Endothelial cell of umbilical vein (primary cell): ENCODE measurements around the gene HSPA9. TPM values are rescaled to one million over a fixed set of nuclear protein-coding genes. Genes with fewer than 3 reads are reported as not detected.
A peak's percentile ranks its signal among the peaks of the same experiment; 100 is the strongest.

Experiments
- BruUV-seq: library from RNA; stranded (reverse); fragments of 400-500 nt; replicated peaks from 2 replicates; lab custom pipeline; 2021; lab: Mats Ljungman, UMichigan
- CTCF ChIA-PET: fragments of 300-600, 350-600 bp; sonication (Branson Sonifier 250); formaldehyde crosslinking; loops from one replicate; lab custom pipeline; 2021; ENCODE audit warnings: antibody characterized with exemption, inconsistent platforms; lab: Charles Lee
- POLR2A ChIA-PET: fragments of 300-600, 350-600 bp; sonication (Branson Sonifier 250); formaldehyde crosslinking; loops from one replicate; lab custom pipeline; 2021; ENCODE audit warnings: antibody characterized with exemption, inconsistent platforms; lab: Charles Lee
- DNase-seq: peaks from one replicate; pipeline ENCODE4 v3.0.0-alpha.2; 2011; ENCODE audit warnings: low read depth, low spot score
- FAIRE-seq: peaks from 2 replicates; lab custom pipeline; 2011; peaks lifted over from hg19 to GRCh38; lab: Jason Lieb, UNC
- H2AFZ ChIP-seq: 2 replicates; pipeline ENCODE4 v1.6.0; 2012; ENCODE audit warnings: low read depth, low read length, control low read depth, inconsistent platforms
- H3K27ac ChIP-seq: 2 replicates; pipeline ENCODE4 v1.5.1; 2011; ENCODE audit warnings: low read depth, mild to moderate bottlenecking, control low read depth, low read length, moderate library complexity; ENCODE audit not compliant: insufficient read depth
- H3K27me3 ChIP-seq, 2 experiments: 2 replicates each; pipeline versions ENCODE4 v1.6.0 to v1.6.1; 2011; ENCODE audit warnings: low read length in 2 of 2, mixed read lengths in 1 of 2; ENCODE audit not compliant: control insufficient read depth in 2 of 2, insufficient read depth in 2 of 2
- H3K36me3 ChIP-seq, 2 experiments: 2 replicates in 1 of 2; 3 replicates in 1 of 2; pipeline ENCODE4 v1.5.1; 2011; ENCODE audit warnings: low read length in 2 of 2, mild to moderate bottlenecking in 1 of 2, moderate library complexity in 1 of 2; ENCODE audit not compliant: control insufficient read depth in 2 of 2, insufficient read depth in 2 of 2; ENCODE audit errors: extremely low read depth in 1 of 2
- H3K4me1 ChIP-seq: 3 replicates; pipeline ENCODE4 v1.5.1; 2011; ENCODE audit warnings: mild to moderate bottlenecking, low read length; ENCODE audit not compliant: control insufficient read depth, insufficient read depth; ENCODE audit errors: extremely low read depth
- H3K4me2 ChIP-seq: 2 replicates; pipeline ENCODE4 v1.6.1; 2011; ENCODE audit warnings: low read length, control low read depth, mixed read lengths; ENCODE audit not compliant: insufficient read depth
- H3K4me3 ChIP-seq, 3 experiments: fragments of 200-600 bp in 1 of 3; sonication (generic), shearing (Covaris generic) in 1 of 3; replicated peaks in 1 of 3; 2 replicates each; pipeline ENCODE4 v1.5.1; 2011 to 2016; ENCODE audit warnings: control low read depth in 3 of 3, low read length in 3 of 3, mild to moderate bottlenecking in 2 of 3, inconsistent platforms in 1 of 3, low read depth in 1 of 3, moderate library complexity in 1 of 3; ENCODE audit not compliant: insufficient read depth in 1 of 3
- H3K79me2 ChIP-seq: 2 replicates; pipeline ENCODE4 v1.6.0; 2012; ENCODE audit warnings: low read length, inconsistent platforms; ENCODE audit not compliant: control insufficient read depth, insufficient read depth
- H3K9ac ChIP-seq: replicated peaks from 2 replicates; pipeline ENCODE3; 2011; ENCODE audit warnings: low read length, control low read depth; ENCODE audit not compliant: insufficient read depth; ENCODE audit errors: extremely low read depth
- H3K9me1 ChIP-seq: replicated peaks from 3 replicates; pipeline ENCODE4 v1.6.0; 2011; ENCODE audit warnings: mild to moderate bottlenecking, low read length; ENCODE audit not compliant: control insufficient read depth, insufficient read depth; ENCODE audit errors: extremely low read depth
- H3K9me3 ChIP-seq: replicated peaks from 2 replicates; pipeline ENCODE4 v1.5.1; 2012; ENCODE audit warnings: low read length, inconsistent platforms; ENCODE audit not compliant: control insufficient read depth, insufficient read depth
- H4K20me1 ChIP-seq: replicated peaks from 2 replicates; pipeline ENCODE3; 2011; ENCODE audit warnings: mild to moderate bottlenecking, low read length; ENCODE audit not compliant: control insufficient read depth, insufficient read depth; ENCODE audit errors: extremely low read depth
- EZH2 ChIP-seq: IDR thresholded peaks from 2 replicates; pipeline ENCODE4 v1.6.1; 2012; ENCODE audit warnings: borderline replicate concordance, low read depth, mild to moderate bottlenecking, moderate library complexity, low read length, inconsistent platforms; ENCODE audit not compliant: severe bottlenecking
- FOS ChIP-seq: IDR thresholded peaks from 2 replicates; pipeline ENCODE4 v1.6.1; 2011; ENCODE audit warnings: mild to moderate bottlenecking, low read length, moderate library complexity, borderline replicate concordance; ENCODE audit not compliant: insufficient read depth
- GATA2 ChIP-seq: IDR thresholded peaks from 2 replicates; pipeline ENCODE4 v1.7.0; 2011; ENCODE audit warnings: low read depth, mild to moderate bottlenecking, moderate library complexity, mixed read lengths, low read length; ENCODE audit not compliant: insufficient read length, insufficient read depth
- JUN ChIP-seq: IDR thresholded peaks from 2 replicates; pipeline ENCODE4 v1.6.1; 2011; ENCODE audit warnings: borderline replicate concordance, low read depth; ENCODE audit not compliant: insufficient read length, insufficient read depth
- MAX ChIP-seq: IDR thresholded peaks from 2 replicates; pipeline ENCODE4 v1.6.1; 2011; ENCODE audit not compliant: insufficient read depth, insufficient read length
- MYC ChIP-seq: IDR thresholded peaks from one replicate; pipeline ENCODE4 v1.6.1; 2011; ENCODE audit warnings: mild to moderate bottlenecking, low read depth, low read length
- POLR2A ChIP-seq: IDR thresholded peaks from 2 replicates; pipeline ENCODE4 v1.6.1; 2012; ENCODE audit warnings: low read depth, mild to moderate bottlenecking, control low read depth, low read length
- POLR2AphosphoS5 ChIP-seq: IDR thresholded peaks from 2 replicates; pipeline ENCODE4 v1.6.1; 2012; ENCODE audit warnings: low read depth, mild to moderate bottlenecking, control low read depth, low read length, moderate library complexity; ENCODE audit not compliant: insufficient read depth
- dilution Hi-C: fragments of 300-500 bp; cut with MboI; formaldehyde crosslinking; loops from one replicate; pipeline ENCODE4 v1.15.0; 2019; ENCODE audit warnings: low sequenced_read_pairs; ENCODE audit not compliant: extremely low pct_ligation_motif_present
- intact Hi-C: fragments of 100-400 bp; cut with micrococcal nuclease; formaldehyde crosslinking; loops from one replicate; pipeline ENCODE4 v1.10.0; 2022
- polyA plus RNA-seq, 4 experiments: library from polyadenylated mRNA; depleted of rRNA in 3 of 4; stranded (reverse) in 3 of 4; unstranded in 1 of 4; fragments of >200 nt; gene quantifications; 2 replicates each; pipeline versions ENCODE4 v1.2.1 to v1.2.3, GENCODE V29; 2011 to 2012; ENCODE audit warnings: missing spikeins in 1 of 4
- total RNA-seq: library from RNA; stranded (reverse); gene quantifications from 2 replicates; pipeline ENCODE4 v1.2.3, GENCODE V29; 2021
- TF ChIP-seq, protein P1 (sequence below), 2 donors: IDR thresholded peaks; 1 replicate in 1 of 2; 2 replicates in 1 of 2; pipeline ENCODE4 v1.5.1; 2011; ENCODE audit warnings: low read length in 2 of 2, mild to moderate bottlenecking in 2 of 2, moderate library complexity in 2 of 2, control low read depth in 1 of 2, inconsistent platforms in 1 of 2, low read depth in 1 of 2; ENCODE audit not compliant: insufficient read depth in 1 of 2; ENCODE audit errors: extremely low read depth in 1 of 2

Gene HSPA9
- total and polyA plus RNA-seq, 2 donors (not counting 3 experiments of a cell fraction or from before 2014, with no cell fraction given) = 99.6 to 192 TPM

GRCh38 chr5:138520971-138521370 lies 54.2 kb downstream of the HSPA9 start:
- H3K36me3 ChIP-seq = peaks cover 3 to 6% of the 10 kb centered on the region in 2 experiments
- no TSS peak for BruUV-seq
- no peak overlapping the region for H3K4me3 ChIP-seq
- peaks cover 81% of the 10 kb centered on the region for H3K79me2 ChIP-seq
- no peaks in the 10 kb centered on the region for H3K9me1 ChIP-seq
- DNase-seq = peak; percentile 70
- no peaks in the 10 kb centered on the region for H3K27me3 ChIP-seq
- no peak for FAIRE-seq
- peaks cover 3% of the 10 kb centered on the region for H4K20me1 ChIP-seq
- no peaks in the 10 kb centered on the region for H3K9me3 ChIP-seq
- POLR2A ChIA-PET = no interaction called here
- H3K4me1 ChIP-seq = peaks cover 3% of the 10 kb centered on the region
- dilution Hi-C loops (no loop called here), intact Hi-C loops (no loop called here)
- no peak overlapping the region for H3K27ac ChIP-seq
- CTCF ChIA-PET = interaction anchor here (0.8 to 1.3 kb wide), 3 partner anchors 15 to 168 kb away, joined by 3 to 7 read pairs (median 3); no protein-coding TSS in a partner anchor
- no peak overlapping the region for H3K9ac ChIP-seq
- no peak overlapping the region for H2AFZ ChIP-seq
- no peak overlapping the region for H3K4me2 ChIP-seq
- TF ChIP-seq MAX = no peak
- TF ChIP-seq GATA2 = no peak
- no peak for TF ChIP-seq POLR2A
- TF ChIP-seq FOS = no peak
- no peak for TF ChIP-seq JUN
- TF ChIP-seq, protein P1, sequence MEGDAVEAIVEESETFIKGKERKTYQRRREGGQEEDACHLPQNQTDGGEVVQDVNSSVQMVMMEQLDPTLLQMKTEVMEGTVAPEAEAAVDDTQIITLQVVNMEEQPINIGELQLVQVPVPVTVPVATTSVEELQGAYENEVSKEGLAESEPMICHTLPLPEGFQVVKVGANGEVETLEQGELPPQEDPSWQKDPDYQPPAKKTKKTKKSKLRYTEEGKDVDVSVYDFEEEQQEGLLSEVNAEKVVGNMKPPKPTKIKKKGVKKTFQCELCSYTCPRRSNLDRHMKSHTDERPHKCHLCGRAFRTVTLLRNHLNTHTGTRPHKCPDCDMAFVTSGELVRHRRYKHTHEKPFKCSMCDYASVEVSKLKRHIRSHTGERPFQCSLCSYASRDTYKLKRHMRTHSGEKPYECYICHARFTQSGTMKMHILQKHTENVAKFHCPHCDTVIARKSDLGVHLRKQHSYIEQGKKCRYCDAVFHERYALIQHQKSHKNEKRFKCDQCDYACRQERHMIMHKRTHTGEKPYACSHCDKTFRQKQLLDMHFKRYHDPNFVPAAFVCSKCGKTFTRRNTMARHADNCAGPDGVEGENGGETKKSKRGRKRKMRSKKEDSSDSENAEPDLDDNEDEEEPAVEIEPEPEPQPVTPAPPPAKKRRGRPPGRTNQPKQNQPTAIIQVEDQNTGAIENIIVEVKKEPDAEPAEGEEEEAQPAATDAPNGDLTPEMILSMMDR (IDR thresholded peaks at IDR 0.05; ENCODE audit: extremely low read depth in 1 of 2, insufficient read depth in 1 of 2, low read depth in 1 of 2, low read length in 2 of 2) = no peak
- TF ChIP-seq EZH2 = no peak
- TF ChIP-seq POLR2AphosphoS5 = no peak
- TF ChIP-seq MYC = no peak
